HG03575 (cell line): ENCODE data around the gene POU5F2.

ENCODE experiments used
- ATAC-seq: cut with Tn5 transposase; IDR thresholded peaks from one replicate; pipeline ENCODE4 v1.9.1; 2021; ENCODE audit not compliant: unreplicated experiment, insufficient number of reproducible peaks, low FRiP score; ENCODE audit errors: extremely low read depth

Gene POU5F2

GRCh38 chr5:93741136-93741811 is at the start of gene POU5F2:
TSS of gene POU5F2 (minus strand) at chr5:93741600. CDS start at chr5:93741563, 37 bp downstream.
- no peak for ATAC-seq

GRCh38 chr5:93790401-93790800 is 49.0 kb upstream of the POU5F2 start:
- no peak for ATAC-seq

- ATAC-seq, result no peak
Measured at GRCh38 chr5:93789173-93790067, 48.0 kb upstream of the POU5F2 start.

GRCh38 chr5:93787598-93787997 is 46.2 kb upstream of the POU5F2 start:
- ATAC-seq, result no peak

GRCh38 chr5:93785475-93785874 is 44.1 kb upstream of the POU5F2 start:
- ATAC-seq, result no peak

- ATAC-seq, result no peak
Measured at GRCh38 chr5:93782978-93783377, 41.6 kb upstream of the POU5F2 start.

- ATAC-seq, result no peak
Measured at GRCh38 chr5:93777620-93778019, 36.2 kb upstream of the POU5F2 start.

- ATAC-seq, result no peak
Measured at GRCh38 chr5:93756372-93756771, 15.0 kb upstream of the POU5F2 start.

GRCh38 chr5:93755716-93756115 is 14.3 kb upstream of the POU5F2 start:
- no peak for ATAC-seq

GRCh38 chr5:93748875-93749397 is 7.5 kb upstream of the POU5F2 start:
- no peak for ATAC-seq

GRCh38 chr5:93746406-93747056 is 5.1 kb upstream of the POU5F2 start:
- no peak for ATAC-seq

- ATAC-seq, result no peak
Measured at GRCh38 chr5:93736284-93736683, 5.1 kb downstream of the POU5F2 start.

GRCh38 chr5:93735378-93735777 is 6.0 kb downstream of the POU5F2 start:
- ATAC-seq, result no peak

- no peak for ATAC-seq
Measured at GRCh38 chr5:93731987-93732386, 9.4 kb downstream of the POU5F2 start.

- no peak for ATAC-seq
Measured at GRCh38 chr5:93726595-93726994, 14.8 kb downstream of the POU5F2 start.

- ATAC-seq, result no peak
Measured at GRCh38 chr5:93724791-93725190, 16.6 kb downstream of the POU5F2 start.

- no peak for ATAC-seq
Measured at GRCh38 chr5:93723681-93724080, 17.7 kb downstream of the POU5F2 start.

- no peak for ATAC-seq
Measured at GRCh38 chr5:93723005-93723404, 18.4 kb downstream of the POU5F2 start.

GRCh38 chr5:93722588-93722987 is 18.8 kb downstream of the POU5F2 start:
- ATAC-seq, result no peak

GRCh38 chr5:93721511-93721910 is 19.9 kb downstream of the POU5F2 start:
- ATAC-seq, result no peak
